GM12878 (cell line): ENCODE measurements around the gene MUC20. TPM values are rescaled to one million over a fixed set of nuclear protein-coding genes. Genes with fewer than 3 reads are reported as not detected.

Experiments
- ATAC-seq: fragments of 200-7000 bp; cut with Tn5 transposase; 3 replicates; pipeline ENCODE4 v1.9.1; 2020; ENCODE audit warnings: mild to moderate bottlenecking, moderate library complexity
- BruUV-seq: library from RNA; stranded (reverse); fragments of 400-500 nt; replicated peaks from 2 replicates; lab custom pipeline; 2021; lab: Mats Ljungman, UMichigan
- CTCF ChIA-PET: fragments of 300-600 bp; sonication (Branson Sonifier 250); formaldehyde crosslinking; extraction: SDS; loops from one replicate; lab custom pipeline; 2021; ENCODE audit warnings: inconsistent platforms; lab: Yijun Ruan, JAX
- POLR2A ChIA-PET: fragments of 350-600 bp; formaldehyde crosslinking; extraction: SDS; loops from one replicate; lab custom pipeline; 2021; ENCODE audit warnings: inconsistent platforms; lab: Charles Lee
- RAD21 ChIA-PET: fragments of 300-600 bp; sonication (Branson Sonifier 250); formaldehyde crosslinking; loops from one replicate; lab custom pipeline; 2023; ENCODE audit warnings: antibody characterized with exemption; ENCODE audit not compliant: unreplicated experiment; lab: Charles Lee
- SMC1A ChIA-PET: fragments of 300-600 bp; sonication (Branson Sonifier 250); formaldehyde crosslinking; loops from one replicate; lab custom pipeline; 2023; ENCODE audit not compliant: unreplicated experiment, uncharacterized antibody; lab: Charles Lee
- DNase-seq: peaks from one replicate; pipeline ENCODE4 v3.0.0-alpha.2; 2011; ENCODE audit warnings: low read depth, low spot score
- FAIRE-seq: peaks from 3 replicates; lab custom pipeline; 2011; peaks lifted over from hg19 to GRCh38; lab: Jason Lieb, UNC
- H2AFZ ChIP-seq: 2 replicates; pipeline ENCODE4 v1.6.0; 2011; ENCODE audit warnings: low read depth, low read length, control low read depth; ENCODE audit not compliant: control insufficient read depth
- H3K27ac ChIP-seq: 2 replicates; pipeline ENCODE4 v1.5.1; 2011; ENCODE audit warnings: control low read depth; ENCODE audit not compliant: control insufficient read depth, insufficient read depth
- H3K27me3 ChIP-seq, 2 experiments: replicated peaks in 1 of 2; 2 replicates each; pipeline versions ENCODE4 v1.6.0 to v1.6.1; 2011; ENCODE audit warnings: low read length in 1 of 2; ENCODE audit not compliant: control insufficient read depth in 2 of 2, insufficient read depth in 2 of 2
- H3K36me3 ChIP-seq, 2 experiments: 2 replicates each; pipeline ENCODE4 v1.5.1; 2011; ENCODE audit warnings: low read length in 1 of 2; ENCODE audit not compliant: control insufficient read depth in 2 of 2, insufficient read depth in 2 of 2
- H3K4me1 ChIP-seq: 2 replicates; pipeline ENCODE4 v1.6.1; 2011; ENCODE audit warnings: mild to moderate bottlenecking, low read length, moderate library complexity, mixed read lengths; ENCODE audit not compliant: control insufficient read depth, insufficient read depth
- H3K4me2 ChIP-seq: 2 replicates; pipeline ENCODE4 v1.6.0; 2011; ENCODE audit warnings: control low read depth; ENCODE audit not compliant: control insufficient read depth, insufficient read depth
- H3K4me3 ChIP-seq: fragments of 200-600 bp; sonication (generic); 2 replicates; pipeline ENCODE4 v1.5.1; 2016
- H3K79me2 ChIP-seq: 2 replicates; pipeline ENCODE4 v1.6.0; 2011; ENCODE audit warnings: low read length; ENCODE audit not compliant: control insufficient read depth, insufficient read depth
- H3K9ac ChIP-seq: 2 replicates; pipeline ENCODE4 v1.8.0; 2011; ENCODE audit warnings: low read length, control low read depth, mixed read lengths; ENCODE audit not compliant: control insufficient read depth, insufficient read depth
- H3K9me3 ChIP-seq: replicated peaks from 3 replicates; pipeline ENCODE4 v1.5.1; 2011; ENCODE audit warnings: mild to moderate bottlenecking, low read length; ENCODE audit not compliant: control insufficient read depth, insufficient read depth
- H4K20me1 ChIP-seq: 2 replicates; pipeline ENCODE4 v1.6.0; 2011; ENCODE audit not compliant: control insufficient read depth, insufficient read depth
- ATF3 ChIP-seq: IDR thresholded peaks from 2 replicates; pipeline ENCODE4 v1.6.1; 2011; ENCODE audit warnings: low read depth, mild to moderate bottlenecking, low read length, moderate library complexity, borderline replicate concordance; ENCODE audit errors: extremely low read depth
- BCL11A ChIP-seq: IDR thresholded peaks from 2 replicates; pipeline ENCODE4 v1.6.1; 2011; ENCODE audit warnings: low read depth, low read length
- ETV6 ChIP-seq, 2 experiments: fragments of 450-650 bp in 1 of 2; IDR thresholded peaks in 1 of 2; conservative IDR thresholded peaks in 1 of 2; 2 replicates each; pipeline ENCODE4 v1.6.1; 2014; ENCODE audit warnings: antibody characterized with exemption in 1 of 2, borderline replicate concordance in 1 of 2, low read depth in 1 of 2, mild to moderate bottlenecking in 1 of 2, moderate library complexity in 1 of 2
- HDAC6 ChIP-seq: fragments of 200-600 bp; sonication (generic); IDR thresholded peaks from one replicate; pipeline ENCODE4 v1.8.0; 2017; ENCODE audit warnings: antibody characterized with exemption; ENCODE audit not compliant: unreplicated experiment
- HDGF ChIP-seq: fragments of 450-650 bp; IDR thresholded peaks from 2 replicates; pipeline ENCODE4 v1.6.1; 2016; ENCODE audit warnings: antibody characterized with exemption
- IKZF2 ChIP-seq, 2 experiments: fragments of 450-650 bp; IDR thresholded peaks; 2 replicates each; pipeline ENCODE4 v1.6.1; 2017; ENCODE audit warnings: mild to moderate bottlenecking in 2 of 2, moderate library complexity in 2 of 2
- JUND ChIP-seq: IDR thresholded peaks from 2 replicates; pipeline ENCODE4 v1.6.1; 2012; ENCODE audit warnings: low read depth, mild to moderate bottlenecking, low read length, improper control_type of control experiment, moderate library complexity
- KLF5 ChIP-seq: fragments of 450-650 bp; IDR thresholded peaks from 2 replicates; pipeline ENCODE4 v1.6.1; 2014; ENCODE audit warnings: mild to moderate bottlenecking; ENCODE audit not compliant: partially characterized antibody
- NBN ChIP-seq: fragments of 450-650 bp; IDR thresholded peaks from 2 replicates; pipeline ENCODE4 v1.6.1; 2016
- NFYB ChIP-seq: IDR thresholded peaks from 2 replicates; pipeline ENCODE4 v1.6.1; 2011; ENCODE audit warnings: low read depth, mild to moderate bottlenecking, low read length, improper control_type of control experiment, moderate library complexity; ENCODE audit not compliant: insufficient read depth
- NR2F1 ChIP-seq: fragments of 450-650 bp; conservative IDR thresholded peaks from 2 replicates; pipeline ENCODE4 v1.6.1; 2017; ENCODE audit warnings: mild to moderate bottlenecking
- PML ChIP-seq: IDR thresholded peaks from 2 replicates; pipeline ENCODE4 v1.6.1; 2012; ENCODE audit warnings: low read length, inconsistent platforms
- POLR2AphosphoS5 ChIP-seq: IDR thresholded peaks from 2 replicates; pipeline ENCODE4 v1.6.1; 2011; ENCODE audit warnings: mild to moderate bottlenecking, low read length, inconsistent platforms
- RAD21 ChIP-seq: IDR thresholded peaks from 2 replicates; pipeline ENCODE4 v1.6.1; 2011; ENCODE audit warnings: mild to moderate bottlenecking, low read depth, low read length, moderate library complexity; ENCODE audit not compliant: insufficient read depth
- SIX5 ChIP-seq: IDR thresholded peaks from 2 replicates; pipeline ENCODE4 v1.6.1; 2011; ENCODE audit warnings: mild to moderate bottlenecking, low read depth, low read length, moderate library complexity; ENCODE audit not compliant: severe bottlenecking
- SMARCA5 ChIP-seq: fragments of 450-650 bp; IDR thresholded peaks from 2 replicates; pipeline ENCODE4 v1.6.1; 2017; ENCODE audit warnings: mild to moderate bottlenecking
- TBL1XR1 ChIP-seq: IDR thresholded peaks from 2 replicates; pipeline ENCODE4 v1.6.1; 2012; ENCODE audit warnings: low read depth, low read length, improper control_type of control experiment
- TCF12 ChIP-seq: IDR thresholded peaks from 2 replicates; pipeline ENCODE4 v1.6.1; 2011; ENCODE audit warnings: low read depth, mild to moderate bottlenecking, low read length
- ZNF217 ChIP-seq: fragments of 450-650 bp; IDR thresholded peaks from 2 replicates; pipeline ENCODE4 v1.6.1; 2017; ENCODE audit warnings: antibody characterized with exemption, mild to moderate bottlenecking
- ZZZ3 ChIP-seq: IDR thresholded peaks from 2 replicates; pipeline ENCODE4 v1.6.1; 2011; ENCODE audit warnings: low read depth; ENCODE audit not compliant: control insufficient read depth, insufficient read length
- WGBS: methylation state at CpG from one replicate; pipeline ENCODE4 v1.1.6; 2016; ENCODE audit warnings: low lambda C conversion rate; ENCODE audit not compliant: insufficient replicate concordance, insufficient coverage; ENCODE audit errors: missing lambda C conversion rate; 5-methylcytosine and 5-hydroxymethylcytosine counted together
- in situ Hi-C: fragments of 300-500 bp; cut with MboI; formaldehyde crosslinking; loops from 9 replicates; pipeline ENCODE4 v1.14.3; 2018; ENCODE audit warnings: mixed read lengths
- intact Hi-C: fragments of 100-400 bp; cut with micrococcal nuclease; formaldehyde crosslinking; loops from one replicate; pipeline ENCODE4 v1.14.2; 2022; ENCODE audit not compliant: unreplicated experiment
- polyA plus RNA-seq, 11 experiments: library from polyadenylated mRNA; depleted of rRNA in 4 of 11; unstranded in 6 of 11; stranded (reverse) in 5 of 11; fragments of >200 nt; fragmentation: Nextera tagmentation in 4 of 11; fragmentation: Illumina TruSeq in 1 of 11; extraction: Ambion mirVana in 4 of 11; extraction: Trizol in 1 of 11; gene quantifications; 1 replicate in 1 of 11; 2 replicates in 10 of 11; pipeline versions ENCODE4 v1.2.1 to v1.2.3, GENCODE V29; 2011 to 2016; ENCODE audit warnings: inconsistent platforms in 2 of 11, missing spikeins in 2 of 11, low read depth in 1 of 11
- total RNA-seq, 4 experiments: library from RNA; depleted of rRNA in 3 of 4; stranded (reverse); fragments of >200 nt in 3 of 4; fragmentation: Illumina TruSeq in 1 of 4; extraction: Trizol in 1 of 4; gene quantifications; 2 replicates each; pipeline versions ENCODE4 v1.2.1 to v1.2.3, GENCODE V29; 2013 to 2021

Gene MUC20
- total and polyA plus RNA-seq, 10 of the 15 experiments (the other 5 are each of a cell fraction or from before 2014, with no cell fraction given): 0.04 to 0.46 (median 0.17) TPM; not detected in 3

- no peaks in the 10 kb centered on the region for H3K36me3 ChIP-seq
- H3K27ac ChIP-seq: no peak overlapping the region
- intact Hi-C loops: no loop called here
- no peak overlapping the region for H2AFZ ChIP-seq
- POLR2A ChIA-PET: no interaction called here
- H3K4me1 ChIP-seq: no peaks in the 10 kb centered on the region
- H3K9ac ChIP-seq: no peak overlapping the region
- no peaks in the 10 kb centered on the region; a peak in 2 of 4 replicates for H3K27me3 ChIP-seq
- CTCF ChIA-PET: no interaction called here
- FAIRE-seq: no peak
- no peak overlapping the region for H3K4me3 ChIP-seq
- TF ChIP-seq PML: no peak
- no peak for TF ChIP-seq ATF3
- no peak for TF ChIP-seq ETV6 (conservative IDR thresholded peaks at IDR 0.05 in 1 of 2, IDR thresholded peaks at IDR 0.05 in 1 of 2; ENCODE audit: borderline replicate concordance in 1 of 2, low read depth in 1 of 2)
- no peak for TF ChIP-seq SIX5
- TF ChIP-seq BCL11A: no peak
- TF ChIP-seq TCF12: no peak
- TF ChIP-seq RAD21: no peak
- no peak for TF ChIP-seq IKZF2 (IDR thresholded peaks at IDR 0.05)
- no peak for TF ChIP-seq HDAC6
- no peak for TF ChIP-seq JUND
- no peak for TF ChIP-seq HDGF
- no peak for TF ChIP-seq NBN
- no peak for TF ChIP-seq NR2F1
- TF ChIP-seq KLF5: no peak
- TF ChIP-seq ZZZ3: no peak
- TF ChIP-seq NFYB: no peak
- no peak for TF ChIP-seq POLR2AphosphoS5
- no peak for TF ChIP-seq TBL1XR1
- no peak for TF ChIP-seq SMARCA5
- no peak for TF ChIP-seq ZNF217
- TF ChIP-seq, all 136 proteins: peak for 0
- no TSS peak for BruUV-seq
- DNase-seq (no peak), ATAC-seq (no peak)
- in situ Hi-C loops: loop anchor here (10.0 kb wide), 1 partner anchor 64 kb away; the partner anchor contains the start of gene MUC4
- Histone ChIP-seq H3K9me3 (no peaks in the 10 kb centered on the region), H4K20me1 (no peaks in the 10 kb centered on the region), H3K79me2 (no peaks in the 10 kb centered on the region), H3K4me2 (no peak overlapping the region)
- SMC1A ChIA-PET: no interaction called here
- RAD21 ChIA-PET: no interaction called here
- WGBS: 62% methylated on average over 20 of the region's 30 CpGs
These were observed 30.2 kb downstream of the MUC20 start for GRCh38 chr3:195750797-195751520.
